ENCODE data around the gene TBL2.
A peak's percentile ranks its signal among the peaks of the same experiment; 100 is the strongest.

TBL2 gene

GRCh38 chr7:73565675-73566340 is 12.6 kb downstream of the TBL2 start:
- no peaks in the 10 kb centered on the region for H3K9me3 ChIP-seq (ENCODE audit: insufficient read depth, low read depth, low read length)
- no peak overlapping the region for H2AFZ ChIP-seq (ENCODE audit: low read length)
- H3K27me3 ChIP-seq (ENCODE audit: insufficient read depth, low read length, poor library complexity, severe bottlenecking): no peaks in the 10 kb centered on the region
- no peak overlapping the region for H3K4me3 ChIP-seq (ENCODE audit: low read length, poor library complexity, severe bottlenecking)
- H3K4me2 ChIP-seq (ENCODE audit: low read depth, low read length, poor library complexity, severe bottlenecking): no peak overlapping the region
- no peaks in the 10 kb centered on the region for H4K20me1 ChIP-seq (ENCODE audit: insufficient read depth, low read length, poor library complexity, severe bottlenecking)
- no peaks in the 10 kb centered on the region for H3F3A ChIP-seq (ENCODE audit: low read depth)
- no peak for TF ChIP-seq EZH2phosphoT487 (IDR thresholded peaks at IDR 0.05; ENCODE audit: borderline replicate concordance)
- no peak for TF ChIP-seq CTCF (conservative IDR thresholded peaks at IDR 0.05; ENCODE audit: low read length)
- H3K4me1 ChIP-seq (ENCODE audit: insufficient read depth, low read length, poor library complexity, severe bottlenecking): no peaks in the 10 kb centered on the region
- no peaks in the 10 kb centered on the region for H3K9me2 ChIP-seq (replicated peaks; ENCODE audit: low read depth, low read length)
- H3K79me2 ChIP-seq (ENCODE audit: insufficient read depth, low read length): no peaks in the 10 kb centered on the region
- H3K36me3 ChIP-seq (ENCODE audit: insufficient read depth, low read length): peaks cover 15% of the 10 kb centered on the region; the same call in 1 of the 2 replicates
- H3K9ac ChIP-seq (ENCODE audit: low read depth, low read length, poor library complexity, severe bottlenecking): no peak overlapping the region

GRCh38 chr7:73560109-73560835 is 18.1 kb downstream of the TBL2 start:
- H4K20me1 ChIP-seq (ENCODE audit: insufficient read depth, low read length, poor library complexity, severe bottlenecking): peaks cover 13% of the 10 kb centered on the region
- H3K4me3 ChIP-seq (ENCODE audit: low read length, poor library complexity, severe bottlenecking): no peak overlapping the region
- 0 out of 2 replicates have a peak, but pooled peaks cover 3% of the 10 kb centered on the region for H3F3A ChIP-seq (ENCODE audit: low read depth)
- no peak overlapping the region for H2AFZ ChIP-seq (ENCODE audit: low read length)
- no peaks in the 10 kb centered on the region for H3K36me3 ChIP-seq (ENCODE audit: insufficient read depth, low read length)
- H3K4me1 ChIP-seq (ENCODE audit: insufficient read depth, low read length, poor library complexity, severe bottlenecking): peaks cover 14% of the 10 kb centered on the region
- H3K9ac ChIP-seq (ENCODE audit: low read depth, low read length, poor library complexity, severe bottlenecking): no peak overlapping the region
- no peak for TF ChIP-seq CTCF (conservative IDR thresholded peaks at IDR 0.05; ENCODE audit: low read length)
- no peak for TF ChIP-seq EZH2phosphoT487 (IDR thresholded peaks at IDR 0.05; ENCODE audit: borderline replicate concordance)
- H3K9me2 ChIP-seq (replicated peaks; ENCODE audit: low read depth, low read length): no peaks in the 10 kb centered on the region
- H3K27me3 ChIP-seq (ENCODE audit: insufficient read depth, low read length, poor library complexity, severe bottlenecking): no peaks in the 10 kb centered on the region
- no peaks in the 10 kb centered on the region for H3K9me3 ChIP-seq (ENCODE audit: insufficient read depth, low read depth, low read length)
- no peak overlapping the region for H3K4me2 ChIP-seq (ENCODE audit: low read depth, low read length, poor library complexity, severe bottlenecking)
- peaks cover 17% of the 10 kb centered on the region for H3K79me2 ChIP-seq (ENCODE audit: insufficient read depth, low read length)

- Histone ChIP-seq H3K4me2 (ENCODE audit: low read depth, low read length, poor library complexity, severe bottlenecking) (peak within 1 kb of the TSS; percentile 87), H3K4me3 (ENCODE audit: low read length, poor library complexity, severe bottlenecking) (peak within 1 kb of the TSS; percentile 97), H2AFZ (ENCODE audit: low read length) (peak within 1 kb of the TSS; percentile 81), H3K9me3 (ENCODE audit: insufficient read depth, low read depth, low read length) (no peaks in the 10 kb centered on the region), H3K27me3 (ENCODE audit: insufficient read depth, low read length, poor library complexity, severe bottlenecking) (no peaks in the 10 kb centered on the region), H3K36me3 (ENCODE audit: insufficient read depth, low read length) (no peaks in the 10 kb centered on the region), H3F3A (ENCODE audit: low read depth) (0 out of 2 replicates have a peak, but pooled peaks cover 3% of the 10 kb centered on the region), H3K9ac (ENCODE audit: low read depth, low read length, poor library complexity, severe bottlenecking) (peak within 1 kb of the TSS; percentile 76), H3K79me2 (ENCODE audit: insufficient read depth, low read length) (peaks cover 43% of the 10 kb centered on the region), H3K9me2 (replicated peaks; ENCODE audit: low read depth, low read length) (no peaks in the 10 kb centered on the region), H4K20me1 (ENCODE audit: insufficient read depth, low read length, poor library complexity, severe bottlenecking) (peaks cover 25% of the 10 kb centered on the region), H3K4me1 (ENCODE audit: insufficient read depth, low read length, poor library complexity, severe bottlenecking) (peaks cover 26% of the 10 kb centered on the region)
- no peak for TF ChIP-seq CTCF (conservative IDR thresholded peaks at IDR 0.05; ENCODE audit: low read length)
- no peak for TF ChIP-seq EZH2phosphoT487 (IDR thresholded peaks at IDR 0.05; ENCODE audit: borderline replicate concordance)
Observed at GRCh38 chr7:73557397-73558257, 20.8 kb downstream of the TBL2 start, which contains the start of gene BCL7B. TSS of gene BCL7B (minus strand) at chr7:73557690. CDS start at chr7:73557578, 112 bp downstream.
